ENCODE results near the gene PLOD3. TPM values are rescaled to one million over a fixed set of nuclear protein-coding genes. Genes with fewer than 3 reads are reported as not detected.

The PLOD3 gene
- total RNA-seq, 1 experiment from 2014 or later, result 134 TPM

DNA sequence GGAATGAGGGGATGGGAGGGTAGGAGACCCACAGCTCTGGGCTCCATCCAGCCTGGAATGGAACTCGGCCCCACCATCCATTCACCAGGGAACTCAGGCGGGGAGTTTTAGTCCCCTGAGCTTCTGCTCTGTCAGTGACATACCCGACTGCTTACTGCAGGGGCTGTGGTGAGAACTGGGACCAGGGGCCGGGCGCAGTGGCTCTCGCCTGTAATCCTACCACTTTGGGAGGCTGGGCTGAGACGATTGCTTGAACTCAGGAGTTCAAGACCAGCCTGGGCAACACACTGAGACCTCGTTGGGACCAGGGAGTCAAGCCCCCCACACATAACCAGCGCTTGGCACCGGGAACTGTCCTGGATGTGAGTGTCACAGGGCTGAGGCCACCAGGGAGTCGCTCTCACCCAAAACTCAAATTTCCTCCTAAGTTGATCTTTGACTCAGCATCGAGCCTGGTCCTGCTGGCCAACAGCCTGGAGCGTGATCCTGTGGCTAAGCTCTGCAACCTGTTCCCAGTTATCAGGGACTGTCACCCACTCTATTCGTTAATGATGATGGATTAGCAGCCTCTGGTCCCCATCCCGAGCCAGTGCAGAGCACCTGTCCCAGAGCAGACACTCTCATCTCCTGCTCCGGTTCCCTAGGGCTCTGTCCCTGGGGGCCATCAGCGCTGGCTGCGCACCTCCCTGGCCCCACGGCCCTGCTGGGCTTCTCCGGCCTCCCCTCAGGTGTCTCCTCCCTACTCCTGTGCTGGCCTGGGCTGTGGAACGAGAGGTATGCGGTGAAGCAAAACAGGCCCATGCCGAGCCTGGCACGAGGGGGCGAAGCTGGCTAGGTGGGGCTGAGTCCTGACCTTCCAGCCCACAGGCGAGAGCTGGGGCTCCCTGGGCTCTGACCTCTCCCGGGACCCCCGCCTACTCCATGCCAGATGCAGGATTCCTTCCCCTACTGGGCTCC lies 21.1 kb upstream of the PLOD3 start:
- no TSS peak for BruUV-seq (replicated peaks)
- ChIA-PET POLR2A (interaction anchor here (0.9 kb wide), 1 partner anchor 21 kb away, joined by 4 read pairs; the partner anchor contains the start of genes PLOD3 and ZNHIT1), CTCF (no interaction called here)
- H3K4me1 Mint-ChIP-seq (ENCODE audit: insufficient read depth, unreplicated experiment), result no peaks in the 10 kb centered on the region
- H3K9me3 Mint-ChIP-seq (ENCODE audit: unreplicated experiment), result no peaks in the 10 kb centered on the region
- DNase-seq (ENCODE audit: unreplicated experiment), result no peak
- H3K4me3 Mint-ChIP-seq (ENCODE audit: unreplicated experiment), result no peak overlapping the region
- no peaks in the 10 kb centered on the region for H3K27me3 Mint-ChIP-seq (ENCODE audit: insufficient read depth, unreplicated experiment)
- peaks cover 20% of the 10 kb centered on the region for H3K36me3 Mint-ChIP-seq (ENCODE audit: insufficient read depth, unreplicated experiment)
- intact Hi-C loops (cut with micrococcal nuclease), result no loop called here
- H3K27ac Mint-ChIP-seq (ENCODE audit: low read depth, unreplicated experiment), result no peak overlapping the region
- TF ChIP-seq, protein P1, sequence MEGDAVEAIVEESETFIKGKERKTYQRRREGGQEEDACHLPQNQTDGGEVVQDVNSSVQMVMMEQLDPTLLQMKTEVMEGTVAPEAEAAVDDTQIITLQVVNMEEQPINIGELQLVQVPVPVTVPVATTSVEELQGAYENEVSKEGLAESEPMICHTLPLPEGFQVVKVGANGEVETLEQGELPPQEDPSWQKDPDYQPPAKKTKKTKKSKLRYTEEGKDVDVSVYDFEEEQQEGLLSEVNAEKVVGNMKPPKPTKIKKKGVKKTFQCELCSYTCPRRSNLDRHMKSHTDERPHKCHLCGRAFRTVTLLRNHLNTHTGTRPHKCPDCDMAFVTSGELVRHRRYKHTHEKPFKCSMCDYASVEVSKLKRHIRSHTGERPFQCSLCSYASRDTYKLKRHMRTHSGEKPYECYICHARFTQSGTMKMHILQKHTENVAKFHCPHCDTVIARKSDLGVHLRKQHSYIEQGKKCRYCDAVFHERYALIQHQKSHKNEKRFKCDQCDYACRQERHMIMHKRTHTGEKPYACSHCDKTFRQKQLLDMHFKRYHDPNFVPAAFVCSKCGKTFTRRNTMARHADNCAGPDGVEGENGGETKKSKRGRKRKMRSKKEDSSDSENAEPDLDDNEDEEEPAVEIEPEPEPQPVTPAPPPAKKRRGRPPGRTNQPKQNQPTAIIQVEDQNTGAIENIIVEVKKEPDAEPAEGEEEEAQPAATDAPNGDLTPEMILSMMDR (IDR thresholded peaks at IDR 0.05; ENCODE audit: unreplicated experiment), result no peak

DNA sequence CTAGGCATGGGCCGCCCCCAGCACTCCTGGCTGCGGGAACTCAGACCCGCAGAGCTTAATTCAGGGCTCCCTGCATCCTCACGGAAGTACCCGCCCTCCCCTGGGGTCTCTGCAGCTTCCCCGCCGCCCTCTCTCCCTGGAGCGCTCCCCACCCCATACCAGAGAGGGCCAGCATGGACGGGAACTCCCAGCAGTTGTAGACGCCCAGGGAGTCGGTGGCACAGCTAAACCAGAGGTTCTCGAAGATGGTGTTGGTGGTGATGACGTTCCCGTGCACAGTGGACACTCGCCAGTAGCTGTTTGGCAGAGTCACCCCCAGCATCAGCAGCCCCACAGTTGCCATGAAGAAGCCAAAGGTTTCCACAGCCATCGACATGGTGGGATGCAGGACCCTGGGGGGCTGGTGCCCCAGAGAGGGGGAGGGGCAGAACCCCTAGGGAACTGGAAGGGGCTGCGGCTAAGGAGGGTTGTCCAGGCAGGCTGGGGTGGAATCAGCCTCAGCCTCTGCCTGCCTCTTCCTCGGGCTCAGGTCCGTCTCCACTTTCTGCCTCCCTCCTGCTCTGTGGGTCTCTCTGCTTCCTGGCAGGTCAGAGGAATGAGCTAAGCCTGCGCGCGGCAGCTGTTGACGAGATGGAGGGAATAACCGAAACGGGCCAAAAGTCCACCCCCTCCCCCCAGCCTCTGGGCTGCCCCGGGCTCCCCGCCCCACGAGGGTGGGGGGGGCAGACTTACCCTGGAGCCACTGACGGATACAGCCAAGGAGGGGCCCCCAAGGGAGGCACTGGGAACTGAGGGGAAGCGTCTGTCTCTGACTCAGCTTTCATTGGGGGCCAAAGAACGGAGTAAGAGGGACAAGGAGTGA lies 20.1 kb upstream of the PLOD3 start, which contains the start of gene CLDN15:
TSS of gene CLDN15 (minus strand) at position 597 of the 862 bp plus-strand sequence. CDS start at position 376, 221 bp downstream.
- Mint-ChIP-seq H3K9me3 (ENCODE audit: unreplicated experiment) (no peaks in the 10 kb centered on the region), H3K36me3 (ENCODE audit: insufficient read depth, unreplicated experiment) (peaks cover 20% of the 10 kb centered on the region), H3K27me3 (ENCODE audit: insufficient read depth, unreplicated experiment) (no peaks in the 10 kb centered on the region), H3K4me3 (ENCODE audit: unreplicated experiment) (no peak within 1 kb of the TSS), H3K4me1 (ENCODE audit: insufficient read depth, unreplicated experiment) (peaks cover 5% of the 10 kb centered on the region), H3K27ac (ENCODE audit: low read depth, unreplicated experiment) (no peak within 1 kb of the TSS)
- TF ChIP-seq, protein P1 (IDR thresholded peaks at IDR 0.05; ENCODE audit: unreplicated experiment), result no peak
- ChIA-PET POLR2A (interaction anchor here (0.8 kb wide), 1 partner anchor 8 kb away, joined by 3 read pairs; the partner anchor contains the start of gene FIS1), CTCF (interaction anchor here (0.9 to 1.1 kb wide), 3 partner anchors 11 to 52 kb away, joined by 4 to 6 read pairs (median 4); no protein-coding TSS in a partner anchor)
- no TSS peak for BruUV-seq (replicated peaks)
- intact Hi-C loops (cut with micrococcal nuclease), result no loop called here
- no peak for DNase-seq (ENCODE audit: unreplicated experiment)

DNA sequence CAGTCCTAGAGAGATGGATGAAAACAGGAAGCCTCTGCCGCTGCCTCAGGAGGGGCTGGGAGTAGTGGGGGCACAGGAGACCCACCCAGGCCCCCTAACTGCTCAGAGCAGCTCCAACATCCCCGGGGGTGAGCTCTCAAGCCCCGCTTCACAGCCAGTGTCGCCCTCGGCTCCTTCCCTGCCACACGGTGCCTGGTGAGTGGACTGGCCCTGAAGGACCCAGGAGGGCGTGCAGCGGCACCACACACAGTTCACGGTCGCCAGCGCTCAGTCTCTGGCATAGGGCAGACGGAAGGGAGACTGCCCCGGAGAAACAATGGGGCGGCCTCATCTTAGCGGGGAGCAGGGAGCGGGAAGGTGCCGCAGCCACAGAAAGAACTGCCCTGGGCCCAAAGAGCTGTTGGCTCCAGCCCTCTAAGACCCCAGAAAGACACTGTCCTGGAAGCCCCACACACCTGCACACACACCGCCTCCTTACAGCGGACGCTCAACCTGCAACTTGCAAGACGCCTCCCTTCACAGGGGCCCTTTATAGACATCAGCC lies 19.0 kb upstream of the PLOD3 start:
- TF ChIP-seq, protein P1 (IDR thresholded peaks at IDR 0.05; ENCODE audit: unreplicated experiment), result no peak
- BruUV-seq (replicated peaks), result no TSS peak
- Mint-ChIP-seq H3K9me3 (ENCODE audit: unreplicated experiment) (no peaks in the 10 kb centered on the region), H3K4me3 (ENCODE audit: unreplicated experiment) (no peak overlapping the region), H3K36me3 (ENCODE audit: insufficient read depth, unreplicated experiment) (peaks cover 20% of the 10 kb centered on the region), H3K27ac (ENCODE audit: low read depth, unreplicated experiment) (no peak overlapping the region), H3K27me3 (ENCODE audit: insufficient read depth, unreplicated experiment) (no peaks in the 10 kb centered on the region), H3K4me1 (ENCODE audit: insufficient read depth, unreplicated experiment) (peaks cover 5% of the 10 kb centered on the region)
- CTCF ChIA-PET, result interaction anchor here (0.6 to 0.9 kb wide), 3 partner anchors 12 to 1698 kb away, joined by 3 to 6 read pairs (median 4); no protein-coding TSS in a partner anchor
- POLR2A ChIA-PET, result interaction anchor here (0.8 kb wide), 1 partner anchor 9 kb away, joined by 3 read pairs; the partner anchor contains the start of gene FIS1
- intact Hi-C loops (cut with micrococcal nuclease), result no loop called here
- DNase-seq (ENCODE audit: unreplicated experiment), result no peak
